Glutamatergic neuron (in vitro differentiated cells): ENCODE data around the gene REST. TPM values are rescaled to one million over a fixed set of nuclear protein-coding genes. Genes with fewer than 3 reads are reported as not detected.
"Not testable (repeated sequence)": the region's sequence is repeated elsewhere in the genome, so short reads cannot be mapped to it uniquely, and the experiment has no call there.

Experiments
- DNase-seq: peaks from one replicate; pipeline ENCODE4 v3.0.0; 2022
- H3K27ac Mint-ChIP-seq: one replicate; pipeline ENCODE4 v1.8.0; 2020; ENCODE audit warnings: mild to moderate bottlenecking, mixed read lengths, inconsistent platforms; ENCODE audit not compliant: unreplicated experiment
- H3K27me3 Mint-ChIP-seq: one replicate; pipeline ENCODE4 v1.8.0; 2020; ENCODE audit warnings: mild to moderate bottlenecking, moderate library complexity, mixed read lengths, inconsistent platforms; ENCODE audit not compliant: unreplicated experiment
- H3K36me3 Mint-ChIP-seq: one replicate; pipeline ENCODE4 v1.8.0; 2020; ENCODE audit warnings: mild to moderate bottlenecking, mixed read lengths, inconsistent platforms; ENCODE audit not compliant: unreplicated experiment
- H3K4me1 Mint-ChIP-seq: one replicate; pipeline ENCODE4 v1.8.0; 2020; ENCODE audit warnings: mild to moderate bottlenecking, low read depth, mixed read lengths, inconsistent platforms; ENCODE audit not compliant: unreplicated experiment
- H3K4me3 Mint-ChIP-seq: one replicate; pipeline ENCODE4 v1.8.0; 2020; ENCODE audit warnings: mild to moderate bottlenecking, mixed read lengths, inconsistent platforms; ENCODE audit not compliant: unreplicated experiment
- H3K9me3 Mint-ChIP-seq: one replicate; pipeline ENCODE4 v1.8.0; 2020; ENCODE audit warnings: mild to moderate bottlenecking, moderate library complexity, mixed read lengths, inconsistent platforms; ENCODE audit not compliant: unreplicated experiment
- total RNA-seq: library from RNA; stranded (reverse); fragmentation: NEBNext Ultra II Directional; extraction: Animal tissue kit (Norgen Biotek cat#: 25700); gene quantifications from one replicate; pipeline ENCODE4 v1.2.1, GENCODE V29; 2021; ENCODE audit not compliant: unreplicated experiment
- TF ChIP-seq, protein P1 (sequence below): fragments of 200-600 bp; sonication (generic); IDR thresholded peaks from one replicate; pipeline ENCODE4 v1.5.0; 2021; ENCODE audit not compliant: partially characterized antibody, unreplicated experiment

REST gene
- total RNA-seq, 1 donor from 2014 or later, result 1.5 TPM

DNA sequence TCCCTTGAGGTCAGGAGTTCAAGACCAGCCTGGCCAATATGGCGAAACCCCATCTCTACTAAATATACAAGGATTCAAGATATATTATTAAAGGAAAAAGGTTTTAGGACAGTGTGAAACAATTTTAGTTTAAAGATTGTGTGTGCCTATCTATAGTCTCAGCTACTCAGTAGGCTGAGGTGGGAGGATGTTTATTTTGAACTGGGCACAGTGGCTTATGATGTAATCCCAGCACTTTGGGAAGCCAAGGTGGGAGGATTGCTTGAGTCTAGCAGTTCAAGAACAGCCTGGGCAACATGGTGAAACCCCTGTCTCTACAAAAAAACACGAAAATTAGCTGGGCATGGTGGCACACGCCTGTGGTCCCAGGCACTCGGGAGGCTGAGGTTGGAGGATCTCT lies 31.4 kb upstream of the REST start:
- no peak overlapping the region for H3K27ac Mint-ChIP-seq
- H3K27me3 Mint-ChIP-seq, result peaks cover 4% of the 10 kb centered on the region
- H3K4me3 Mint-ChIP-seq, result no peak overlapping the region
- DNase-seq, result no peak
- H3K36me3 Mint-ChIP-seq, result no peaks in the 10 kb centered on the region
- H3K9me3 Mint-ChIP-seq, result no peaks in the 10 kb centered on the region
- TF ChIP-seq, protein P1, sequence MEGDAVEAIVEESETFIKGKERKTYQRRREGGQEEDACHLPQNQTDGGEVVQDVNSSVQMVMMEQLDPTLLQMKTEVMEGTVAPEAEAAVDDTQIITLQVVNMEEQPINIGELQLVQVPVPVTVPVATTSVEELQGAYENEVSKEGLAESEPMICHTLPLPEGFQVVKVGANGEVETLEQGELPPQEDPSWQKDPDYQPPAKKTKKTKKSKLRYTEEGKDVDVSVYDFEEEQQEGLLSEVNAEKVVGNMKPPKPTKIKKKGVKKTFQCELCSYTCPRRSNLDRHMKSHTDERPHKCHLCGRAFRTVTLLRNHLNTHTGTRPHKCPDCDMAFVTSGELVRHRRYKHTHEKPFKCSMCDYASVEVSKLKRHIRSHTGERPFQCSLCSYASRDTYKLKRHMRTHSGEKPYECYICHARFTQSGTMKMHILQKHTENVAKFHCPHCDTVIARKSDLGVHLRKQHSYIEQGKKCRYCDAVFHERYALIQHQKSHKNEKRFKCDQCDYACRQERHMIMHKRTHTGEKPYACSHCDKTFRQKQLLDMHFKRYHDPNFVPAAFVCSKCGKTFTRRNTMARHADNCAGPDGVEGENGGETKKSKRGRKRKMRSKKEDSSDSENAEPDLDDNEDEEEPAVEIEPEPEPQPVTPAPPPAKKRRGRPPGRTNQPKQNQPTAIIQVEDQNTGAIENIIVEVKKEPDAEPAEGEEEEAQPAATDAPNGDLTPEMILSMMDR, result no peak
- peaks cover 4% of the 10 kb centered on the region for H3K4me1 Mint-ChIP-seq

DNA sequence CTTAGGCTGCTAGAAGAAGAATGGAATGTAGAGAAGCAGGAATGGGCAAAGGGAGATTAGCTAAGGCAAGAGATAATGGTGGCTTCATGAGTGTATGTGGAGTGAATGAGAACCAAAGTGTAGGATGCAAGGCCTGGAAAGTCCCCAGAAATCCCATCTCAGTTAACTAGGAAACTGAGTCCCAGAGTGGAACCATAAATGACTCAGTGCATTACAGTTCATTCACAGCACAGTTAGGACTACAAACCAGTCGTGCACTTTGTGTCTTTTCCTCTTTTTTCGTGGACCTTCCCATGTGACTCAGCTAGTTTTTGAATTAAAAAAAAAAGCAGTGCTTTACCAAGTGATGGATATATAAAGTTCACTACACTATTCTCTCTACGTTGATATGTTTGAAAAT lies 27.7 kb upstream of the REST start:
- H3K27me3 Mint-ChIP-seq, result peaks cover 4% of the 10 kb centered on the region
- DNase-seq, result no peak
- no peak overlapping the region for H3K4me3 Mint-ChIP-seq
- H3K9me3 Mint-ChIP-seq, result no peaks in the 10 kb centered on the region
- no peaks in the 10 kb centered on the region for H3K36me3 Mint-ChIP-seq
- no peak overlapping the region for H3K27ac Mint-ChIP-seq
- H3K4me1 Mint-ChIP-seq, result no peaks in the 10 kb centered on the region
- TF ChIP-seq, protein P1, result no peak

DNA sequence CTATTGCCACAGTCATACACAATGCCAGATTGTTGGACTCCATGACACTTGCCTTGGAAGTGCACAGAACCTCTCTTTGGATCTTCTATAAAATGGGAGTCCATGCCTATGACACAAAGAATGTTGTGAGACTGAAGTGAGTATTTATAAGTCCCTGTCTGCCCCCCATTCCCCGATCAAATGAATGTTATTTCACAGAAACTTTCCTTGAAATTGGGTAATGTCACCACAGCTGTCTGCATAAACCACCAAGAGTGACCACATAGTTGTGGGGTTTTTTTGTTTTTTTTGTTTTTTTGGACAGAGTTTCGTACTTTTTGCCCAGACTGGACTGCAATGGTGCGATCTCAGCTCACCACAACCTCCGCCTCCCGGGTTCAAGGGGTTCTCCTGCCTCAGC lies 27.1 kb upstream of the REST start:
- peaks cover 4% of the 10 kb centered on the region for H3K27me3 Mint-ChIP-seq
- H3K4me3 Mint-ChIP-seq, result no peak overlapping the region
- H3K4me1 Mint-ChIP-seq, result no peaks in the 10 kb centered on the region
- DNase-seq, result no peak
- no peaks in the 10 kb centered on the region for H3K9me3 Mint-ChIP-seq
- H3K27ac Mint-ChIP-seq, result no peak overlapping the region
- TF ChIP-seq, protein P1, result no peak
- no peaks in the 10 kb centered on the region for H3K36me3 Mint-ChIP-seq

DNA sequence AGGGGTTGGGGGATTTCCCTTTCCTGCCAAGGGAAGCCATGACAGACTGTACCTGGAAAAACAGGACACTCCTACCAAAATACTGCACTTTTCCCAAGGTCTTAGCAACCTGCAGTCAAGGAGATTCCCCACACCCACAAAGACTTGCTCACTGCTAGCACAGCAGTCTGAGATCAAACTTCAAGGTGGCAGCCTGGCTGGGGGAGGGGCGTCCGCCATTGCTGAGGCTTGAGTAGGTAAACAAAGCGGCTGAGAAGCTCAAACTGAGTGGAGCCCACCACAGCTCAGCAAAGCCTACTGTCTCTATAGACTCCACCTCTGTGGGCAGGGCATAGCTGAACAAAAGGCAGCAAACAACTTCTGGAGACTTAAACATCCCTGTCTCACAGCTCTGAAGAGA lies 23.2 kb upstream of the REST start:
- not testable (repeated sequence) for DNase-seq, H3K27ac Mint-ChIP-seq, H3K4me1 Mint-ChIP-seq, H3K9me3 Mint-ChIP-seq, H3K27me3 Mint-ChIP-seq, H3K36me3 Mint-ChIP-seq, H3K4me3 Mint-ChIP-seq

DNA sequence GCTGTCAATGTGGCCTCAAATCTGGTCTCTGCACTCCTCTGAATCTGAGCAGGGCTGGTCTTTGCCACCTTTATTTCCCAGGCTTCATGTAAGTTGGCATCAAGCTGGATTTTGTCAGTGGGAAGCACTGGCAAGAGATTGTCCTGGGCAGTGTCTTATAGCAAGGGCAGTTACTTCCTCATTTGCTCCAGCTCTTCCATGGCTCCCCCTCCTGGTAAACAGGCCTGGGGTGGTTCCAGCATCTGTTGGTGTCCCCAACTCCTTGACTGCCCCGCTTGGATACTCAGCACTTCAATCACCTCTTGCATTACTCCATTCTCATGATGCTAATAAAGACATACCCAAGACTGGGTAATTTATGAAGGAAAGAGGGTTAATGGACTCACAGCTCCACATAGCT lies 15.0 kb upstream of the REST start:
- H3K9me3 Mint-ChIP-seq, result peaks cover 1% of the 10 kb centered on the region
- H3K4me1 Mint-ChIP-seq, result no peaks in the 10 kb centered on the region
- H3K27me3 Mint-ChIP-seq, result peaks cover 3% of the 10 kb centered on the region
- H3K4me3 Mint-ChIP-seq, result no peak overlapping the region
- no peak for DNase-seq
- H3K27ac Mint-ChIP-seq, result no peak overlapping the region
- TF ChIP-seq, protein P1, result no peak
- no peaks in the 10 kb centered on the region for H3K36me3 Mint-ChIP-seq

DNA sequence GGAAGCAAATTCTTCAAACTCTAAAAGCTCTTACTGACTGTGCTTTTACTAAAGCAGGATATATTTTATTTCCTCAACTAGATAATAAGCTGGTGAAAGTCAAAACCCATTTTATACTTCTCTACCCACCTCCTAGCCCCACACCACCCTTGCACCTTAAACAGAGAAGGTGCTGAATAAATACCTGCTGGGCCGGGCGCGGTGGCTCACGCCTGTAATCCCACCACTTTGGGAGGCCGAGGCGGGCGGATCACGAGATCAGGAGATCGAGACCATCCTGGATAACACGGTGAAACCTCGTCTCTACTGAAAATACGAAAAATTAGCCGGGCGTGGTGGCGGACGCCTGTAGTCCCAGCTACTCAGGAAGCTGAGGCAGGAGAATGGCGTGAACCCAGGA lies 9.9 kb upstream of the REST start:
- not testable (repeated sequence) for H3K4me3 Mint-ChIP-seq, H3K36me3 Mint-ChIP-seq, H3K27me3 Mint-ChIP-seq, DNase-seq, H3K4me1 Mint-ChIP-seq, H3K27ac Mint-ChIP-seq, H3K9me3 Mint-ChIP-seq

DNA sequence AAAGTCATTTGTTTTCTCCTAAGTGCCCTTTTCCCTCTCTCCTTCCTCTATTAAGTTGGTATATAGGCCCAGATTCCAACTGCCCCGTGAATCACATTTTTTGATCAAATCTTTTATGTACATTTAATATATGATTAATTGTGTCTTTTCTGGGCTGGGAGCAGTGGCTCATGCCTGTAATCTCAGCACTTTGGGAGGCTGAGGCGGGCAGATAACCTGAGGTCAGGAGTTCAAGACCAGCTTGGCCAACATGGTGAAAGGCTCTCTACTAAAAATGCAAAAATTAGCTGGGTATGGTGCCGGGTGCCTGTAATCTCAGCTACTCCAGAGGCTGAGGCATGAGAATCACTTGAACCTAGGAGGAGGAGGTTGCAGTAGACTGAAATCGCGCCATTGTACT lies 7.5 kb upstream of the REST start:
- not testable (repeated sequence) for DNase-seq, H3K9me3 Mint-ChIP-seq, H3K4me1 Mint-ChIP-seq, H3K27me3 Mint-ChIP-seq, H3K4me3 Mint-ChIP-seq, H3K36me3 Mint-ChIP-seq, H3K27ac Mint-ChIP-seq
